Right ventricle myocardium superior (tissue), 1 donor: Measurements from ENCODE around the gene TMEM141. TPM values are rescaled to one million over a fixed set of nuclear protein-coding genes. Genes with fewer than 3 reads are reported as not detected.

ENCODE experiments used
- ATAC-seq: fragments of 200-7000 bp; cut with Tn5 transposase; one replicate; pipeline ENCODE4 v1.9.1; 2020; ENCODE audit warnings: mild to moderate bottlenecking; ENCODE audit not compliant: poor library complexity
- DNase-seq: peaks from one replicate; pipeline ENCODE4 v3.0.0-alpha.2; 2020
- intact Hi-C: fragments of 100-400 bp; cut with DNase I; formaldehyde crosslinking; loops from one replicate; pipeline ENCODE4 v1.11.2; 2022
- long read RNA-seq: library from polyadenylated mRNA; unstranded; transcript quantifications from one replicate; pipeline ENCODE4 v2.0.0, GENCODE V29; 2021
- total RNA-seq: library from RNA; stranded (reverse); fragmentation: NEBNext Ultra II Directional; extraction: Animal tissue kit (Norgen Biotek cat#: 25700); gene quantifications from one replicate; pipeline ENCODE4 v1.2.1, GENCODE V29; 2021
- donor health status: DM: no; HTN: yes; CAD: no; lungs with severe emphysema.

TMEM141 gene
- total RNA-seq = 70.9 TPM
- long read RNA-seq, transcript TMEM141-204 (4 exons, 683 nt) = minor isoform, 7 of 32 reads
- long read RNA-seq, transcript TMEM141-201 (5 exons, 768 nt) = major isoform, 18 of 32 reads
- long read RNA-seq, partial matches to known transcripts = 2 of 32 reads
- long read RNA-seq, other reads (novel, unspliced or antisense) = 1 of 32 reads

DNA sequence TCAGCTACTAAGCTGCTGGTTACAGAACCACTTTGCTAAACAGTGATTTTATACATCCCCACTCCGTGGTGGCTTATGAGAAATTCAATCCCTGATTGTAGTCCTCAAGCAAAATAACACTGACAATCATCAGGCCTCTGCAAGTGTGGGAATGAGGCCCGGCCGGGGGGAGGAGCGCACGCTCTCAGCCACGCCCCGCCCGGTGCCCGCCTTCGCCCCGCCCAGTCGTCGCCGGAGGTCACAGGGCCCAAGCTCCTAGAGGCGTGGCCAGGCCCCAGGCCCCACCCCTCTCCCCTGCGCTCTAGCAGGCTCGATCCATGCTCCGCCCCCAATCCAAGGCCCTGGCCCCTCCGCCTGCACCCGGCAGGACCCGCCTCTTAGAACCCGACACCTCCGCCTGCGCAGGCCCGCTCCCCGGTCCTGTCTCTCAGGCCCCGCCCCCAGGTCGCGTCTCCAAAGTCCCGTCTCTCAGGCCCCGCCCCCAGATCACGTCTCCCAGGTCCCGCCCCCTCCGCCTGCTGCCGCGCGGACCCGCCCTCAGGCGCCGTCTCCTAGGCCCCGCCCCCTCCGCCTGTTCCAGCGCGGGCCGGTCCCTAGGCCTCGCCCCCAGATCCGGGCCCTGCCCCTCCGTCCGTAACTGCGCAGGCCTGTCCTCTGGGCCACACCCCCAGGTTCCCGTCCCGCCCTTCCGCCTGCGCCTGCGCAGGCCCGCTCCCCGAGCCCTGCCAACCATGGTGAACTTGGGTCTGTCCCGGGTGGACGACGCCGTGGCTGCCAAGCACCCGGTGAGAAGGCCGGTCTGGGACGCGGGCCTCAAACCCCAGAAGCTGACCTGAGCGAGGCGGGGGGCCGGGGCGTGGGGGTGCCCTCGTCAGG, at the start of gene TMEM141:
Gene TMEM141 (plus strand): TSS at position 705 of the 876 bp plus-strand sequence. CDS start 27 bp downstream, at position 732.
- peak; percentile 100 for DNase-seq
- intact Hi-C loops = no loop called here
- peak; percentile 95 for ATAC-seq

DNA sequence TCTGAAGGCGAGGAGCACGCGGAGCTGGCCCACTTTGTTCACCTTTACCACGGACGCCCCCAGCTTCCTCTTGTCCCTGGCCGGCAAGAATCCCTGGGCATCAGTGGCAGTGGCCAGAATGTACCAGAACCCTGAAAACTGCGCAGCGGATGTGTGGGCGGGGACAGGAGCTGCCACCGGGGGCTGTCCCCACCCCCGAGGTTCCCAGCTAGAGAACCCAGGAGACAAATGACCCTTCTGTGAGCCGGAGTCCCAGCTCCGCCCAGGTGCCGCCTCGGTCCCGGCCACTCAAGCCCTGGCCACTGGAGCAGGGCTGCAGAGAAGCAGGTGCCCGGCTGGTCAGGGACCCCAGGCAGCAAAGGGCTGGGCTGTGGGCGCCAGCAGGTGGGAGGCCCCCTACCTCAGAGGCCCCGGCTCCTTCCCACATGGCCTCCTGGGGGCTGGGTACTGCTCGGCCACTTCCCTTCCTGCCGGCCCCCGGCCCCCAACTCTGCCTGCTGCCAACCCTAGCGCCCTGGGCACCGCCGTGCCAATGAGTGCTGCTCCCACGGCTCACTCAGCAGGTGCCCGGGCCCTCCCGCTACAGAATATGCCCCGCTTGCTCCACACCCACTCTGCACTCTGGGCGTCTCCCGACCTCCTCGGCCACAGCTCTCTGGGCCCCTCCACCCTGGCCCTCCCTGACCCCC, 49.1 kb upstream of the TMEM141 start:
- intact Hi-C loops = no loop called here

DNA sequence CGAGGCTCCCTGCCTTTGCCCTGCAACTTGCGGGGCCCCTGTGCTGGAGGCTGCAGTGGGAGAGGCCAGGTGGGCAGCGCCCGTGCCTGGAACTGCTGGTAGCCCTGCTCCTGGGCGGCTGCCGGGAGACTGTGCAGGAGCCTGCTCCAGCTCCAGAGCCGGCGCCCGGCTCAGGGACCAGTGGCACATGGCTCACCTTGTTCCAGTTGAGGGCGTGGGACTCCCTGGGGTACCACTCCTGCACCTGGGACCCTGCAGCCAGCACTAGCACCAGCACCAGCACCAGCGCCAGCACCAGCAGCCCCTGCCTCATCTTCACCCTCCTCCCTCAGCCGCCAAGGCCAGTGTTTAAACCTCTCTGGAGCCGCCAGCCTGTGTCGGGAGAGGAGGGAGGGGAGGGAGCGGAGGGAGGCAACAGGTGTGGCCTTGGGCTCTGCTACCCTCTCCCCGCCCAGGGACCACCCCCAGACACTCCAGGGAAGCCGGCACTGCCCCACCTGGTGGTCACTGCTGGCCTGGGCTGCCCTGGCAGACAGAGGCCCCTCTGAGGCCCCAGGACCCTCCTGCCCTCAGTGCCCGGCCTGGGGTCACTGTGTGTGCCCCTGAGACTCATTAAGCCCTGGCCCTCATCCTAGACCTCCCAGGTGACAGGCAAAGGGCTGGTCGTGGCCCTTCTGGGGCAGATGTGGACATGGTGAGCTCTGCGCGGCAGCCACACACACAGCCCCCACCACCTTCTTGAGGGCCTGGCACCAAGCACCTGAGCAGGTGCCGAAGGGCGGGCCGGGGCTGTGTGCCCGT, 48.4 kb upstream of the TMEM141 start, which contains the start of gene LCN10:
Gene LCN10 (minus strand): TSS at position 350 of the 801 bp plus-strand sequence. CDS start 37 bp downstream, at position 313.
- DNase-seq = no peak
- intact Hi-C loops = no loop called here
- ATAC-seq = no peak

More for the DNA sequence above, 49.1 kb upstream of the TMEM141 start:
- no peak for ATAC-seq
- DNase-seq = no peak

DNA sequence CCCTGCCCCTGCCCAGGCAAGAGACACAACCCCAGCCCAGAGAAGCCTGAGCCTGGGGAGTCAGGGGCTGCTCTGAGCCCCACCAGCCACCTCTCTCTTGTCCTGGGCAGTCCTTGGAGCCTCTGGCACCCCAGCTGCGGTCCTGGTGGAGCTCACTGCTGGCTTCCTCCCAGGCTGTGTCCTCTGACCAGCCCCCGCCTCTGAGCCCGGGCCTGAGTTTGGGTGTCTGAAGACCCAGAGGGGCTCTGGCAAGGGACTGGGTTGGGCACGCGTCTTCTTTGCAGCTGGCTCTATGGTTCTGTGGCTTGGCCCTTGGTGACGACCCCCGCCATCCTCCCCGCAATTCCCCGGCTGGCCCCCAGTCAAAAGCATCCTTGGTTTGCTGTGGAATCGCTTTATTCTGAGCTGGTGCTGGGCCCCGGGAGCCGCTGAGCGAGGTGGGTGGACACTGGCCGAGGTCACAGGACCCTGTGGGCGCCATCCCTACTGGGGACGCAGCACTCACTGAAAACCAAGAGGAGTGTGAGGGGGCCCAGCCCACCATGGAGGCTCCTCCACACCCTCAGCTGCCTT, 47.4 kb upstream of the TMEM141 start:
- ATAC-seq = no peak
- DNase-seq = no peak
- intact Hi-C loops = no loop called here

DNA sequence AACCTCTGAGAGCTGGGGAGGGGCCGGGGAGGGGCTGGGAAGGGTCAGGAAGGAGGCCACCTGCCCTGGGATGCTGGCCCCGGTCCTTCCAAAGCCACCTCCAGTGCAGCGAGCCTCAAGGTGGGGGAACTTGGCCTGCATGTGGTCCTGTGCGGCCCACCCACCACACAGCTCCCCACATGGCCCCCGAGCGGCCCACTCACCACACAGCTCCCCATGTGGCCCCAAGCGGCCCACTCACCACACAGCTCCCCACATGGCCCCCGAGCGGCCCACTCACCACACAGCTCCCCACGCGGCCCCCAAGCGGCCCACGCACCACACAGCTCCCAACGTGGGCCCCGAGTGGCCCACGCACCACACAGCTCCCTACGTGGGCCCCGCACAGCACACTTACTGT, 46.4 kb upstream of the TMEM141 start:
- intact Hi-C loops = no loop called here
- ATAC-seq (no peak), DNase-seq (no peak)

DNA sequence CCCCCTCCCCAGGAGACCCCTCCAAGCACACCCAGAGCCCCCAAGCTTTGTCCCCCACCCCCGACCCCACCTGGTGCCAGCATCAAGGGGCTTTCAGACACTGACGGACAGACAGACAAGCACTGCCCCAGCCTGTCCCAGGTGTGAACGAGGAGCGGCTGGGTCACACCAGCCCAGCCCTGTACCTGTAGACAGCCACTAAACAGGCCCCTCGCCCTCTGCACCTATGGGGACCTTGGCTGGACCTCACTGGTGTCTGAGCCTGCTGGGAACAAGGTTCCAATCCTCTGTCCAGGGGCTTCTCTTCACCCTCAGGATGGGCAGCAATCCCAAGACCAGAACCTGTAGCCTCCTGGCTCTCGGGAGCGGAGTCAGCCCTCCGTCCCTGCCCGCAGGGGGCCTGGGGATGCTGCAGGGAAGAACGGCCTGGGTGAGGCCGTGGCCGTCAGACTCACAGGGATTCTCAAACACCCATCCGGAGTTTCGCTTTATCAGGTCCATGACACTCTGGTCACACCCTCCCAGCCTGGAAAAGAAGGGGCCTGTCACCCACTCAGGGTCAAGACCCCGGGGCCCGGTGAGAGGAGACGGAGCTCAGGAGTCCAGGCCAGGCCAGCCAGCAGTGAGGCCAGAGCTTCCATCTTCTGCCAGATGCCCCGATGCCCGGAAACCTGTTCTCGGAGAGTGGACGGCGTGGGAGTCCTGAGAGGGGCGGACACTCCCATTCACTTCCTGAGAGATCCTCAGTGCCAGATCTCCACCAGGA, 45.6 kb upstream of the TMEM141 start:
- intact Hi-C loops = no loop called here
- DNase-seq = no peak
- ATAC-seq = no peak

DNA sequence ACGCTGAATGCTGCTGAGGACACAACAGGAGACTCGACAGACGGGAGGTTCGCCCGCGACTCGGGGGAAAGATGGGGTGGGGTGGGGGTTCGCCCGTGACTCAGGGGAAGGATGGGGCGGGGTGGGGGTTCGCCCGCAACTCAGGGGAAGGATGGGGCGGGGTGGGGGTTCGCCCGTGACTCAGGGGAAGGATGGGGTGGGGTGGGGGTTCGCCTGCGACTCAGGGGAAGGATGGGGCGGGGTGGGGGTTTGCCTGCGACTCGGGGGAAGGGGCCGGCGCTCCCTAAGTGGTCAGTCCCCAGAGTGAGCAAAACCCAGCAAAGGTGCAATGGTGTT, 45.0 kb upstream of the TMEM141 start:
- ATAC-seq = no peak
- DNase-seq = no peak
- intact Hi-C loops = no loop called here

DNA sequence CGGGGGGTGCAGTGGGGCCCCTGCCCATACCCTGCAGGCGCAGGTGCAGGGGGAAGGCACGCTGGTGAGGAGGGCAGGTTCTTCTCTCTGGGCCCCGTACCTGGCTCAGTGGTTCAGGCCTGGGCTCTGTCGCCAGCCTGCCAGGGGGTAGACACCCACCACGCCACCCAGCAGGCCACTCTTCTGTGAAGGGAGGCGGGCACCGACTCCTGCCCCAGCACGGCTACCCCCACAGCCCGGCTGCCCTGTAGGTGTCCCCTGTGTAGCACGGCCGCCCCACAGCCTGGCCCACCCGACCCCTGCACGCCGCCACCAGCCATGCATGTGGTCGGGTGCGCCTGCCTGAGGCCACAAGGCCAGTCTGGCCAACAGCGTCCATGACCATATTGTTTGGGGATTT, 44.5 kb upstream of the TMEM141 start:
- intact Hi-C loops = no loop called here
- ATAC-seq = no peak
- no peak for DNase-seq

DNA sequence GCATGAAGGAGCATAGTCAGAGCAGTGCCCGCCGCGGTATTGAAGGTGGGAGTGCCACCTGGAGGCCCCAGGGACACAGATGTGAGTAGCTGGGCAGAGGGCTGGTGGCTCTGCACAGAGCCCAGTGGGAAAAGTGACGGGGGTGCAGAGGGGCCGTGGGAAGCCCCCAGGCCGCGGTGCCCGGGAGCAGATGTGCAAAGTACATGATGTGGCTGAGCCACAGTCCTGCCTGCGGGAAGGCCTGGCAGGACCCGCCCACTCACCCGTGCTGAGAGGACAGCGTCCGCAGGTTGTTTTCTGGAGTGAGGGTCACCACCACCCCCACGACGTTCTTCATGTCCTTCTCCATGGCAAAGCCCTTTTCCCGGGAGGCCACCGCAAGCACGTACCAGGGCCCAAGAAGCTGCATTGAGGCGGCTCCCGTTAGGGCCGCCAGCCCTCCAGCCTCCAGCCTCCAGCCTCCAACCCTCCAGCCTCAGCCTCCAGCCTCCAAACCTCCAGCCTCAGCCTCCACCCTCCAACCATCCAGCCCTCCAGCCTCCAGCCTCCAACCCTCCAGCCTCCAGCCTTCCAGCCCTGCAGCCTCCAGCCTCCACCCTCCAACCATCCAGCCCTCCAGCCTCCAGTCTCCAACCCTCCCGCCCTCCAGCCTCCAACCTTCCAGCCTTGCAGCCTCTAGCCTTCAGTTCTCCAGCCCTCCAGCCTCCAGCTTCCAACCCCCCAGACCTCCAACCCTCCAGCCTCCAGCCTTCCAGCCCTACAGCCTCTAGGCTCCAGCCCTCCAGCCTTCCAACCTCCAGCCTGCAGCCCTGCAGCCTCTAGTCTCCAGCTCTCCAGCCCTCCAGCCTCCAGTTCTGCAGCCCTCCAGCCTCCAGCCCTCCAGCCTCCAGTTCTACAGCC, 43.7 kb upstream of the TMEM141 start:
- intact Hi-C loops = no loop called here
- ATAC-seq = no peak
- no peak for DNase-seq

DNA sequence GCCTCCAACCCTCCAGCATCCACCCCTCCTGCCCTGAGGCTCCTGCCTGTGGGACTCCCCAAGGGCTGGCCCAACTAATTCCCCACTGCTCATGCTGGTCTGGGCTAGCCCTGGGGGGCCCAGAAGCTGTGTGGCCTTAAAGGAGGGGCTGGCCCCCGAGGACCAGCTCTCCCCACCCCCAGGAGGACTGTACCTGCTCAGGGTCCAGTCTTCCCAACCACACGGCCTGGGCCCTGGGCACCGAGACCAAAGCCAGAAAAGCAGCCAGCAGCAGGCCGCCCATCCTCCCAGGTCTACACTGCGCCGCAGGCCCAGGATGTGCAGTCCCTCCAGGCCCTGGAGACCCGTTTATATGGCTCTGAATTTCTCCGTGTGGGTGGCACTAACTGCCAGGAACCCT, 42.9 kb upstream of the TMEM141 start, which contains the start of gene LCN6:
Gene LCN6 (minus strand): TSS at position 325 of the 400 bp plus-strand sequence. CDS start 42 bp downstream, at position 283.
- DNase-seq (no peak), ATAC-seq (peak; percentile 5)
- intact Hi-C loops = no loop called here

DNA sequence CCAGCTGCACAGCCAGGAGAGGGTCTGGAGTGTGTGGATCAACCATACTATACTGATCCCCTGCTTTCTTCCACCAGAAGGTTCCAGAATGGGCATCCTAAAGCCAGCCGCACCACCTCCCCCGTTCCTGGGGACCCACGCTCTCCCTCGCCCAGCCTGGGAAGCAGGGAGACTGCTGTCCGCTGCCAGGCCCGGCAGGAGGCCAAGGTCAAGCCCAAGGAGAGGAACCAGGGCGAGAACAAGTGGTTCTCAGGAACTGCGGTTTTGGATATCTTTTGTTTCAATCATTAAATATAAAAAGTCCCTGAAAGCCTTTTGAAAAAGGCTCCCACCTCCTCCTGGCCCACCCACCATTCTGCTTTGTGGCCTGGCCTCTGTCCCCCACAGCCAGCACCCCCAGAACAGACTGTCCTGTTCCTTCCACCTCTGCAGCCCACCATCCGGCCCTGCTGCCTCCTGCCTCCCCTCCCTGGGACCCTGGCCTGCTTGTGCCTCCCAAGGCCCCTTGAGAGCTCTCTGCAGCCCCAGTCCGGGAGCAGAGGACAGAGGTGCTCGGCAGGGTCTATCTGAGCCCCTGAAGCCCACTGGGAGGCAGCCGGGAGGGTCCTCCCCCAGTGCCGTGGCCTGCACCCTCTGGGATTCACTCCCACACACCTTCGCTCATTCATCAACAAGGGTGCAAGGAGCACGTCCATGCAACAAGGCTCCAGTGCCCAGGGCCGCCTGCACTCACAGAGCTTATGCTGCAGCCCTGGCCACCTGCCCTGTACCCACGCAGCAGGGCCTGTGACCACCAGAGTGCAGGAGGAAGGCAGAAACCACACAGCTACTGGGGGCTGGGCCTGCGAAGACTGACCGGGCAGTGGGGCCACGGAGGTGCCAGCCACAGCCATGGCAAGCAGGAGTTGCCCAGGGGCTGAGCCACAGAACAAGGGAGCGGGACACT, 42.2 kb upstream of the TMEM141 start:
- peak; percentile 75 for ATAC-seq
- DNase-seq = peak; percentile 80
- intact Hi-C loops = no loop called here

DNA sequence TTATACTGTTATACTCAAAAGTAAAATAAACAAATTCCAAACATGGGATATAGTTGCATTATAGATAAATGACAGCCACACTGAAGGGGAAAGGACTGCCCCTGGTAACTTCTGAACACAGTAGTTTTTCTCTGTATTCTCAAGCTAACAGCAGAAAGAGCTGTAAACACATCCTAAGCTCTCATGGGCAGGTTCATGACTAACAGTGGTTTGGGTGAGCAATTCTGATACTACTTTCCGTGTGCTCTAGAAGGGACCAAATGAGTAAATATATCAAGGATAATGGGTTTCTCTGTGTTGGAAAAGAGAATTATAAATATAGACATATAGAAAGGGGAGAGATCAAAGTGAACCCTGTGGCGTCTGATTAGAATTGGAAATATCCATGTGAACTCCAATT, 40.6 kb upstream of the TMEM141 start:
- ATAC-seq (no peak), DNase-seq (no peak)
- intact Hi-C loops = no loop called here

DNA sequence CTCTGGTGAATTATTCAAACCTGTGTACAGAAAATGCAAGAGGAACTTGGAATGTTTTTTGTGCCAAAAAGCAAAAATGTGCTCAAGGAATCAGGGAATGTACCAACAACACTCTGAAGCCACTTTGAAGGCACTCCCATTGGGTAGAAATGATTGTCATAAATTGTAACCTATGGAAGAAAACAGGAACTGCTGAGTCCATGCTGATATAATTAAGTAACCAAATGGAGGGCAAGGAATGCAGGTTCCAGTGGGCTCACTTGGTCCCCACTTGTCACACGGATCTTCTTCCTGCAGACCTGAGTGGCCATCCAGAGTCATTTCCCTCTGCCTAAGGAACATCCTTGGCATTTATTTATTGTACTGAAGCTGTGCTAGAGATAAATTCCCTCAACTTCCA, 39.9 kb upstream of the TMEM141 start:
- no peak for ATAC-seq
- intact Hi-C loops = no loop called here

DNA sequence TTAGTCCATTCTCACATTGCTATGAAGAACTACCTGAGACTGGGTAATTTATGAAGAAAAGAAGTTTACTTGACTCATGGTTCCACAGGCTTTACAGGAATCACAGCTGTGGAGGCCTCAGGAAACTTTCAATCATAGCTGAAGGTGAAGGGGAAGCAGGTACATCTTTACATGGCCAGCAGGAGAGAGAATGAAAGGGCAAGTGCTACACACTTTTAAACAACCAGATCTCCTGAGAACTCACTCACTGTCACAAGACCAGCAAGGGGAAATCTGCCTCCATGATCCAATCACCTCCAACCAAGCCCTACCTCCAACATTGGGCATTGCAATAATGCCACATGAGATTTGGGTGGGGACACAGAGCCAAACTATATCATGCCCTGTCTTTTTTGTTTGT, 39.3 kb upstream of the TMEM141 start:
- intact Hi-C loops = no loop called here
- ATAC-seq (no peak), DNase-seq (no peak)

More for the DNA sequence above, 39.9 kb upstream of the TMEM141 start:
- DNase-seq = no peak

DNA sequence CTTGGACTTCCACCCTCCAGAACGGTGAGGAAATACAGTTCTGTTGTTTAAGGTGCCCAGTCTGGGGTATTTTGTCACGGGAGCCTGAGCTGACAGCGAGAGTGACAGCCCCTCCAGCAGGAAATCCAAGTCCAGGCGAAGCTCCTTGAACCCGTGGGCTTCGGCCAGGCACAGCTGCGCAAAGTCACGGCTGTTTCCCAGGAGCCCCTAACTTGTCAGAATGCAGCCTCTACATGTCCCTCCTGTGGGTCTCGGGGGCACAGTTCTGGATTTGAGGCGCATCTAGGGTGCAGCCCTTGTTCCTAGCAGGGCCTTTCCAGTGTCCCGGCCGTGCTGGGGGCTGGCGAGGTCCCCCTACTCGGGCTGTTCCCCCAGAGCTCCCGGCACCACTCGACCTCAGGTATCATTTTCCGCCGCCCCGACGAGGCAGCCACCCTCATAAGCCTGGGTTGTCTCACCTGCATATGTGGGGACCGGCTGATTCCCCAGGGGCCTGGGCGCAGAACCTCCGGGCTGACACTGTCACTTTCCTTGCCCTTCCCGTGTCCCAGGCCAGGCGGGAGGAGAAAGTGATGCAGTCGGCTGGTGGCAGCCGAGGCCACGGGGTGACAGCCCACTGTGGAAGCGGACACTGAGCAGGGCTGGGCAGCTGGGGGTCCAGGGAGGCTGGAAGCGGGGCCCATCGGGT, 37.6 kb upstream of the TMEM141 start:
- DNase-seq (no peak), ATAC-seq (no peak)
- intact Hi-C loops = no loop called here
